VCaP (cell line): Measurements from ENCODE around the gene UNC80.

Experiments
- H3K27ac ChIP-seq: fragments of 450-650 bp; 2 replicates; pipeline ENCODE4 v1.5.1; 2017
- CTCF ChIP-seq: fragments of 450-650 bp; conservative IDR thresholded peaks from 2 replicates; pipeline ENCODE4 v1.5.1; 2017; ENCODE audit warnings: mild to moderate bottlenecking, moderate library complexity

UNC80 gene

GRCh38 chr2:209808521-209808920 is 36.9 kb downstream of the UNC80 start:
- no peak for TF ChIP-seq CTCF
- H3K27ac ChIP-seq = no peak overlapping the region

- TF ChIP-seq CTCF = no peak
- H3K27ac ChIP-seq = no peak overlapping the region
These were observed 37.6 kb downstream of the UNC80 start for GRCh38 chr2:209809256-209809655.

GRCh38 chr2:209817844-209818271 is 46.2 kb downstream of the UNC80 start:
- no peak overlapping the region for H3K27ac ChIP-seq
- no peak for TF ChIP-seq CTCF

GRCh38 chr2:209818939-209819338 is 47.3 kb downstream of the UNC80 start:
- H3K27ac ChIP-seq = no peak overlapping the region

GRCh38 chr2:209821806-209822205 is 50.2 kb downstream of the UNC80 start:
- H3K27ac ChIP-seq = no peak overlapping the region
- no peak for TF ChIP-seq CTCF

More at GRCh38 chr2:209818939-209819338, 47.3 kb downstream of the UNC80 start:
- TF ChIP-seq CTCF = no peak

- no peak for TF ChIP-seq CTCF
- no peak overlapping the region for H3K27ac ChIP-seq
These were observed 51.9 kb downstream of the UNC80 start for GRCh38 chr2:209823484-209823883.

GRCh38 chr2:209824391-209824790 is 52.8 kb downstream of the UNC80 start:
- TF ChIP-seq CTCF = no peak
- H3K27ac ChIP-seq = no peak overlapping the region
